HCT116 (cell line): ENCODE measurements around the gene AURKAIP1.

Experiments used
- CBX3 ChIP-seq: IDR thresholded peaks from 2 replicates; pipeline ENCODE4 v1.6.1; 2012; ENCODE audit warnings: low read depth
- CTCF ChIP-seq, 3 experiments: fragments of 200-600 bp in 1 of 3; sonication (generic) in 1 of 3; IDR thresholded peaks in 2 of 3; conservative IDR thresholded peaks in 1 of 3; 2 replicates each; pipeline ENCODE4 v1.5.1; 2012 to 2017; ENCODE audit warnings: low read depth in 2 of 3, low read length in 2 of 3, antibody characterized with exemption in 1 of 3, borderline replicate concordance in 1 of 3, control low read depth in 1 of 3, mild to moderate bottlenecking in 1 of 3, mixed read lengths in 1 of 3, mixed run types in 1 of 3, moderate library complexity in 1 of 3; ENCODE audit not compliant: insufficient read depth in 1 of 3
- MAX ChIP-seq: IDR thresholded peaks from 2 replicates; pipeline ENCODE4 v1.6.1; 2012
- POLR2A ChIP-seq: IDR thresholded peaks from 2 replicates; pipeline ENCODE4 v1.7.0; 2011; ENCODE audit warnings: borderline replicate concordance; ENCODE audit not compliant: insufficient read depth, insufficient read length; ENCODE audit errors: extremely low read depth
- POLR2AphosphoS5 ChIP-seq: IDR thresholded peaks from 2 replicates; pipeline ENCODE4 v1.6.1; 2011; ENCODE audit warnings: mild to moderate bottlenecking, low read depth, low read length, moderate library complexity
- SRF ChIP-seq: IDR thresholded peaks from 2 replicates; pipeline ENCODE4 v1.6.1; 2012; ENCODE audit warnings: low read depth
- TCF7L2 ChIP-seq: IDR thresholded peaks from 2 replicates; pipeline ENCODE4 v1.7.0; 2011; ENCODE audit warnings: borderline replicate concordance, inconsistent platforms; ENCODE audit not compliant: insufficient read depth, insufficient read length; ENCODE audit errors: extremely low read depth

GRCh38 chr1:1332031-1332755, 42.8 kb downstream of the AURKAIP1 start:
- TF ChIP-seq CTCF (IDR thresholded peaks at IDR 0.05 in 2 of 3, conservative IDR thresholded peaks at IDR 0.05 in 1 of 3; ENCODE audit: borderline replicate concordance in 1 of 3, insufficient read depth in 1 of 3, low read depth in 2 of 3, low read length in 2 of 3) (no peak), SRF (no peak), POLR2AphosphoS5 (no peak), MAX (no peak), POLR2A (no peak), CBX3 (no peak), TCF7L2 (no peak)
